GM18511 (cell line): Measurements from ENCODE around the gene OR52I1.

Source experiments
- ATAC-seq: cut with Tn5 transposase; IDR thresholded peaks from one replicate; pipeline ENCODE4 v1.9.1; 2021; ENCODE audit warnings: mild to moderate bottlenecking, moderate library complexity; ENCODE audit not compliant: unreplicated experiment

The OR52I1 gene

GRCh38 chr11:4611986-4612385 is 18.1 kb downstream of the OR52I1 start:
- no peak for ATAC-seq

GRCh38 chr11:4615856-4616444 is 22.1 kb downstream of the OR52I1 start:
- ATAC-seq, result no peak

- no peak for ATAC-seq
Observed at GRCh38 chr11:4619514-4619913, 25.7 kb downstream of the OR52I1 start.

- no peak for ATAC-seq
Observed at GRCh38 chr11:4626207-4627099, 32.6 kb downstream of the OR52I1 start.

GRCh38 chr11:4636136-4636535 is 42.3 kb downstream of the OR52I1 start:
- no peak for ATAC-seq

GRCh38 chr11:4636962-4637661 is 43.3 kb downstream of the OR52I1 start, which contains the start of gene OR51D1:
TSS of gene OR51D1 (plus strand) at chr11:4637477. CDS start at chr11:4639791, 2,314 bp downstream.
- peak; percentile 98 for ATAC-seq

- ATAC-seq, result no peak
Observed at GRCh38 chr11:4637662-4638047, 43.8 kb downstream of the OR52I1 start.

GRCh38 chr11:4639931-4640330 is 46.1 kb downstream of the OR52I1 start:
- ATAC-seq, result no peak

GRCh38 chr11:4641501-4641900 is 47.7 kb downstream of the OR52I1 start:
- no peak for ATAC-seq

GRCh38 chr11:4642043-4642442 is 48.2 kb downstream of the OR52I1 start:
- no peak for ATAC-seq

GRCh38 chr11:4643076-4643475 is 49.2 kb downstream of the OR52I1 start:
- no peak for ATAC-seq

GRCh38 chr11:4643682-4644081 is 49.8 kb downstream of the OR52I1 start, which contains the start of gene OR51E1:
TSS of gene OR51E1 (plus strand) at chr11:4643982. CDS start at chr11:4652527, 8,545 bp downstream.
- no peak for ATAC-seq

- ATAC-seq, result no peak
Observed at GRCh38 chr11:4644233-4644632, 50.4 kb downstream of the OR52I1 start.
